HG03558 (cell line): ENCODE results near the gene ARHGEF7.
"Not testable (repeated sequence)": the region's sequence is repeated elsewhere in the genome, so short reads cannot be mapped to it uniquely, and the experiment has no call there.

Experiments
- ATAC-seq: cut with Tn5 transposase; IDR thresholded peaks from one replicate; pipeline ENCODE4 v1.9.1; 2021; ENCODE audit warnings: moderate number of reproducible peaks; ENCODE audit not compliant: unreplicated experiment; ENCODE audit errors: extremely low read depth

Gene ARHGEF7

GRCh38 chr13:111241006-111241755 lies 126.1 kb downstream of the ARHGEF7 start:
- ATAC-seq = no peak

- ATAC-seq = no peak
Measured at GRCh38 chr13:111241862-111242261, 126.8 kb downstream of the ARHGEF7 start.

- no peak for ATAC-seq
Measured at GRCh38 chr13:111242585-111242984, 127.5 kb downstream of the ARHGEF7 start.

- ATAC-seq = no peak
Measured at GRCh38 chr13:111243981-111244380, 128.9 kb downstream of the ARHGEF7 start.

GRCh38 chr13:111245576-111246384 lies 130.7 kb downstream of the ARHGEF7 start:
- no peak for ATAC-seq

- no peak for ATAC-seq
Measured at GRCh38 chr13:111247552-111247951, 132.4 kb downstream of the ARHGEF7 start.

GRCh38 chr13:111248822-111249221 lies 133.7 kb downstream of the ARHGEF7 start:
- no peak for ATAC-seq

- ATAC-seq = no peak
Measured at GRCh38 chr13:111249637-111250360, 134.7 kb downstream of the ARHGEF7 start.

GRCh38 chr13:111251646-111252445 lies 136.7 kb downstream of the ARHGEF7 start:
- no peak for ATAC-seq

GRCh38 chr13:111252446-111253364 lies 137.6 kb downstream of the ARHGEF7 start:
- no peak for ATAC-seq

GRCh38 chr13:111253365-111253872 lies 138.3 kb downstream of the ARHGEF7 start:
- ATAC-seq = no peak

- ATAC-seq = no peak
Measured at GRCh38 chr13:111255228-111255790, 140.2 kb downstream of the ARHGEF7 start.

GRCh38 chr13:111256458-111256857 lies 141.3 kb downstream of the ARHGEF7 start:
- ATAC-seq = no peak

- ATAC-seq = no peak
Measured at GRCh38 chr13:111256946-111257345, 141.8 kb downstream of the ARHGEF7 start.

GRCh38 chr13:111257899-111258298 lies 142.8 kb downstream of the ARHGEF7 start:
- ATAC-seq = not testable (repeated sequence)

- no peak for ATAC-seq
Measured at GRCh38 chr13:111258637-111259036, 143.5 kb downstream of the ARHGEF7 start.

GRCh38 chr13:111259058-111259457 lies 143.9 kb downstream of the ARHGEF7 start:
- ATAC-seq = no peak

- no peak for ATAC-seq
Measured at GRCh38 chr13:111261326-111261725, 146.2 kb downstream of the ARHGEF7 start.
